ENCODE results near the gene LONRF2. TPM values are rescaled to one million over a fixed set of nuclear protein-coding genes. Genes with fewer than 3 reads are reported as not detected.

Gene LONRF2
- total RNA-seq, 1 donor from 2014 or later = 1.3 TPM

DNA sequence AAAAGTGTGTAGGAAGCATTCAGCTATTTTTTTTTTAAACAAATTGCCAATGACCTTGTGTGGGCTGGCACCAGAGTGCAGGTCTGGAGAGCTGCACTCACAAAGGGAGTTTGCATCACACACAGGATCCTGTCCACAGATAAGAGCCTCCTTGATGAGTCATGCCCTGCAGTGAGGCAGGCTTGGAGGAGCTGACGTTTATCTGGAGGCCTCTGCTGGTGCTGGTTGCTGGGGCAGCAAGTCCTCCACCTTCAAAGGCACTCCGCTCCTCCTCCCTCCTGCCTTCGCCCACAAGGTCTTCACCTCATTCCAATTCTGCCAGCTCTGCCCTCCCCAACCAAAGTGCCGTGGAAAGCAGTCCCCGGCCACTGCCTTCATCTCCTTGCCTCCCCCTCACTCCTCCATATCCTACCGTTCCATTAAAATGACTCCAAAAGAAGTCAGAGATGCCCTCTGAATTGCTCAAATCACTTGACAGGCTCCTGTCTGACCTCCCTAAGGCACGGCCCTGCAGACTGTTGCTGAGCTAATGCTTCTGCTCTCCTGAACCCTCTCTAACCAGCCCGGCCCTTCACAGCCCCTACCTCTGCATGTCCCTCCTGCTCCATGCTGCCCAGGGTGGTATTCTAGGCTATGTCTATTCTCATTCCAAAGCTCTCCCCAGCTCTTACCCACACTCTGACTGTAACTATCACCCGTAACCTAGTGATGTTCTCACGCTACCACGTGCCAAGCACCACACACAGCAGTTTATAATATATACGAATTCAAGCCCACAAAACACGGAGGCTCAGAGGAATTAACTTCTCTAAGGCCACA lies 30.9 kb downstream of the LONRF2 start:
- H3K4me3 ChIP-seq (ENCODE audit: low read depth, low read length) = no peak overlapping the region
- TF ChIP-seq, protein P1, sequence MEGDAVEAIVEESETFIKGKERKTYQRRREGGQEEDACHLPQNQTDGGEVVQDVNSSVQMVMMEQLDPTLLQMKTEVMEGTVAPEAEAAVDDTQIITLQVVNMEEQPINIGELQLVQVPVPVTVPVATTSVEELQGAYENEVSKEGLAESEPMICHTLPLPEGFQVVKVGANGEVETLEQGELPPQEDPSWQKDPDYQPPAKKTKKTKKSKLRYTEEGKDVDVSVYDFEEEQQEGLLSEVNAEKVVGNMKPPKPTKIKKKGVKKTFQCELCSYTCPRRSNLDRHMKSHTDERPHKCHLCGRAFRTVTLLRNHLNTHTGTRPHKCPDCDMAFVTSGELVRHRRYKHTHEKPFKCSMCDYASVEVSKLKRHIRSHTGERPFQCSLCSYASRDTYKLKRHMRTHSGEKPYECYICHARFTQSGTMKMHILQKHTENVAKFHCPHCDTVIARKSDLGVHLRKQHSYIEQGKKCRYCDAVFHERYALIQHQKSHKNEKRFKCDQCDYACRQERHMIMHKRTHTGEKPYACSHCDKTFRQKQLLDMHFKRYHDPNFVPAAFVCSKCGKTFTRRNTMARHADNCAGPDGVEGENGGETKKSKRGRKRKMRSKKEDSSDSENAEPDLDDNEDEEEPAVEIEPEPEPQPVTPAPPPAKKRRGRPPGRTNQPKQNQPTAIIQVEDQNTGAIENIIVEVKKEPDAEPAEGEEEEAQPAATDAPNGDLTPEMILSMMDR (conservative IDR thresholded peaks at IDR 0.05; ENCODE audit: low read depth, low read length) = peak; percentile 11
- DNase-seq (ENCODE audit: low read depth) = peak; percentile 54

DNA sequence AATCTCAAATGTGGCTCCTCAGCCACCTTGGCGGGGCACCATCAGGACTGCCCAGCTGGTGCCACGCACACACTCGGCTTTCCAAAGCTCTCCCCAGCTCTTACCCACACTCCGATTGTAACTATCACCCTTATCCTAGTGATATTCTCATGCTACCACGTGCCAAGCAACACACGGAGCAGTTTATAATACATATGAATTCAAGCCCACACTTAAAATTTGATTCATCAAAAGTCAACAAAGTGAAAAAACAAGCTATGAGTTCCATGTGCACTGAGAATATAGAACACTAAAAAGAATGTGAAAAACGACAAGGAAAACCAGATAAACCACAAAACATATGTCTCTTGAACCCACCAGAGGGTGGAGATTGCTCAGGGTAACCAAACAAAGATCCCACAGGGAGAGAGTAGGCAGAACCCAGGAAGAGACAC lies 31.6 kb downstream of the LONRF2 start:
- TF ChIP-seq, protein P1 (conservative IDR thresholded peaks at IDR 0.05; ENCODE audit: low read depth, low read length) = no peak
- H3K4me3 ChIP-seq (ENCODE audit: low read depth, low read length) = no peak overlapping the region
- DNase-seq (ENCODE audit: low read depth) = no peak

DNA sequence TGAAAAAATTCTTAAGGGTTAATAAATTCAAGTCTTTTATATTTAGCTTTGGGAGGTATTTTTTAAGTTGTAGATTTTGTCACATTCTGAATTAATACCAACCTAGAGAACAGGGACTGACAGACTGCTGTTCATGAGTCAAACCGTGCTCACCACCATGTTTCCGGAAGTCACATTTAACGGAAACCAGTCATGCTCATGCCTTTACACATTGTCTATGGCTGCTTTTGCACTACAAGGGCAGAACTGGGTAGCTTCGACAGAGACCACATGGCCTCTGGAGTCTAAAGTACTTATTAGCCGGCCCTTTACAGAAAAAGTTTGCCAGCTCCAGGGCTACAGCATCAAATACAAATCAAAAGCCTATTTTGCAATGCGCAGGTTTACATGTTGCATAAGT lies 33.3 kb downstream of the LONRF2 start:
- DNase-seq (ENCODE audit: low read depth) = no peak
- H3K4me3 ChIP-seq (ENCODE audit: low read depth, low read length) = no peak overlapping the region
- TF ChIP-seq, protein P1 (conservative IDR thresholded peaks at IDR 0.05; ENCODE audit: low read depth, low read length) = no peak

DNA sequence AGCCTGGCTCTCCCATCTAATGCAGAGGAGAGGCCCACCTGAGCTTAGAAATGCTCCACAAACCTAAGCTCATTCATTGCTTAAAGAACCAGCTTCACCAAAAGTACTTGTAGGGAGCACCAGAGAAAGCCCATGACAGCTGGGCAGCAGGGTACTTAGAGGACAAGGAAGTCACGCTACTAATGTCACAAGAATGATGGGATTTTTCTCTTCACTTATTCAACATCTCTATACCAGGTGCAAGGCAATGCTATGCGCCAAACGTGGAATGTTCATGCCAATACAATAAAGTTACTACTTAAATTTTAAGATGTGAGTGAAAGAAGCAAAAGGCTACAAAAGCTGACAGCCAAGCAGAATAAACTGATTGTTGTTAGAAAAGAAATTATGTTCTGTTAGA lies 36.0 kb downstream of the LONRF2 start:
- TF ChIP-seq, protein P1 (conservative IDR thresholded peaks at IDR 0.05; ENCODE audit: low read depth, low read length) = no peak
- no peak for DNase-seq (ENCODE audit: low read depth)

DNA sequence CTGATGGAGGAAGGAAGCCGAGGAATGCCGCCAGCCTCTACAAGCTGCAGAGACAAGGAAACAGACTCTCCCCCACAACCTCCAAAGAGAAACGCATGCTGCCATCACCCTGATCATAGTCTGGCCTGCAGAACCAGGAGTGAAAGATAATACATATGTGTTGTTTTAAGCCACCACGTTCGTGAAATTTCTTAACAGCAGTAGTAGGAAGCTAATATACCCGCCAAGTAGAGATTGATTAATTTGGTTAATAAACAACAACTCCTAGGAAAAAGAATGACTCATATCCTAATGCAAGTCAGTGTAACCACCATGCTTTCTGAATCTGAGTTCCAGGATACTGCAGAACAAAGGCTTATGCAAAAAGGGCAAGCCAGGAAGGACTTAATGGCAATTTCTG lies 36.6 kb downstream of the LONRF2 start:
- peak; percentile 74 for DNase-seq (ENCODE audit: low read depth)
- H3K4me3 ChIP-seq (ENCODE audit: low read depth, low read length) = no peak overlapping the region
- TF ChIP-seq, protein P1 (conservative IDR thresholded peaks at IDR 0.05; ENCODE audit: low read depth, low read length) = no peak

More for the DNA sequence above, 36.0 kb downstream of the LONRF2 start:
- H3K4me3 ChIP-seq (ENCODE audit: low read depth, low read length) = no peak overlapping the region

DNA sequence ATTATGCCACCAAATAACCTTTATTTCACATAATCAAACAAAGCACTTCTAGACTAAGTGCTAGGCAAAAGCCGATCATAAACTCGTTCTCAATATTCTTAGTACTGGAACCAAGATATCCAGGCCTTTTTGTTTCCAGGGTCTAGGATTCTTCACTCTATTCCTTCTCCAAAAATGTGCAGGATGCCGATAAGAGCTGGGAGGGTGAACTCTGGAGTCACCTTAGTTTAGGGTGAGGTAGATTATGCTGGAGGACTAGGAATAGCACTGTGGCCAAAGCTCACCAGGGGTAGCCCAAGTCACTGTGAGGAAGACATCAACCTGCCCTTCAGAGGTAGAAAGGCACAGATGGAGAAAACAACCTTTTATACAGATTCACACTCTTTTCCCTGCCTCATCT lies 37.3 kb downstream of the LONRF2 start:
- TF ChIP-seq, protein P1 (conservative IDR thresholded peaks at IDR 0.05; ENCODE audit: low read depth, low read length) = no peak

More for the DNA sequence above, 37.3 kb downstream of the LONRF2 start:
- no peak for DNase-seq (ENCODE audit: low read depth)
- H3K4me3 ChIP-seq (ENCODE audit: low read depth, low read length) = no peak overlapping the region

Data from epithelial cell of proximal tubule (primary cell).